HEK293 (cell line): ENCODE measurements around the gene SMIM44.
A peak's percentile ranks its signal among the peaks of the same experiment; 100 is the strongest.

Source experiments
- CTCF ChIA-PET: fragments of 350-600 bp; formaldehyde crosslinking; extraction: SDS; loops from one replicate; lab custom pipeline; 2021; ENCODE audit warnings: antibody characterized with exemption; lab: Yijun Ruan, JAX
- POLR2A ChIA-PET: fragments of 300-600 bp; formaldehyde crosslinking; extraction: SDS; loops from one replicate; lab custom pipeline; 2020; ENCODE audit warnings: antibody characterized with exemption, inconsistent platforms; lab: Yijun Ruan, JAX
- H3K27ac ChIP-seq: fragments of 200-500 bp; sonication (Bioruptor generic); 2 replicates; pipeline ENCODE4 v1.5.1; 2014; ENCODE audit warnings: low read depth, low read length, control low read depth, inconsistent platforms; ENCODE audit errors: extremely low read depth
- H3K36me3 ChIP-seq, 2 experiments: fragments of 200-500 bp in 1 of 2; sonication (Bioruptor generic) in 1 of 2; 1 replicate in 1 of 2; 2 replicates in 1 of 2; pipeline ENCODE4 v1.5.1; 2014 to 2017; ENCODE audit warnings: inconsistent platforms in 2 of 2, low read length in 2 of 2; ENCODE audit not compliant: control insufficient read depth in 2 of 2, insufficient read depth in 1 of 2
- H3K4me1 ChIP-seq: fragments of 200-500 bp; sonication (Bioruptor generic); 2 replicates; pipeline ENCODE4 v1.5.1; 2014; ENCODE audit warnings: mild to moderate bottlenecking, low read length, inconsistent platforms; ENCODE audit not compliant: control insufficient read depth, insufficient read depth
- H3K4me3 ChIP-seq: 2 replicates; pipeline ENCODE4 v1.5.1; 2011; ENCODE audit warnings: low read depth, mild to moderate bottlenecking, control low read depth, low read length, moderate library complexity
- H3K9me3 ChIP-seq: fragments of 200-500 bp; sonication (Bioruptor generic); 2 replicates; pipeline ENCODE4 v1.5.1; 2014; ENCODE audit warnings: low read depth, low read length, inconsistent platforms; ENCODE audit not compliant: control insufficient read depth, insufficient read depth
- ELK4 ChIP-seq: IDR thresholded peaks from 2 replicates; pipeline ENCODE4 v1.6.1; 2011; ENCODE audit warnings: mild to moderate bottlenecking, low read depth, low read length, borderline replicate concordance
- GFI1B ChIP-seq: fragments of 450-650 bp; formaldehyde crosslinking; IDR thresholded peaks from 2 replicates; pipeline ENCODE4 v1.5.1; 2016; ENCODE audit warnings: missing biosample characterization, missing genetic modification characterization
- GLI2 ChIP-seq: fragments of 450-650 bp; formaldehyde crosslinking; IDR thresholded peaks from 2 replicates; pipeline ENCODE4; 2017; ENCODE audit warnings: missing biosample characterization, missing genetic modification characterization, low read depth, borderline replicate concordance
- GLIS2 ChIP-seq: fragments of 450-650 bp; formaldehyde crosslinking; IDR thresholded peaks from 2 replicates; pipeline ENCODE4 v1.5.1; 2016; ENCODE audit warnings: missing biosample characterization, missing genetic modification characterization
- HIC1 ChIP-seq: fragments of 450-650 bp; formaldehyde crosslinking; IDR thresholded peaks from 2 replicates; pipeline ENCODE4 v1.5.1; 2016; ENCODE audit warnings: missing biosample characterization, missing genetic modification characterization
- HOXC10 ChIP-seq: sonication (generic); formaldehyde crosslinking; IDR thresholded peaks from 2 replicates; pipeline ENCODE4 v1.8.1; 2023; ENCODE audit warnings: mild to moderate bottlenecking, missing genetic modification reagents
- PRDM10 ChIP-seq: fragments of 450-650 bp; formaldehyde crosslinking; IDR thresholded peaks from 2 replicates; pipeline ENCODE4 v1.5.1; 2016; ENCODE audit warnings: missing biosample characterization, missing genetic modification characterization
- SCRT1 ChIP-seq: fragments of 450-650 bp; formaldehyde crosslinking; IDR thresholded peaks from 2 replicates; pipeline ENCODE4 v1.5.1; 2016; ENCODE audit warnings: missing biosample characterization, missing genetic modification characterization, borderline replicate concordance
- SCRT2 ChIP-seq: fragments of 450-650 bp; formaldehyde crosslinking; IDR thresholded peaks from 2 replicates; pipeline ENCODE4 v1.5.1; 2016; ENCODE audit warnings: missing biosample characterization, missing genetic modification characterization
- TSHZ1 ChIP-seq: fragments of 450-650 bp; formaldehyde crosslinking; IDR thresholded peaks from 2 replicates; pipeline ENCODE4 v1.5.1; 2016; ENCODE audit warnings: missing biosample characterization, missing genetic modification characterization, borderline replicate concordance
- YY2 ChIP-seq: fragments of 450-650 bp; formaldehyde crosslinking; IDR thresholded peaks from 2 replicates; pipeline ENCODE4 v1.5.1; 2016; ENCODE audit warnings: missing biosample characterization, missing genetic modification characterization
- ZFP3 ChIP-seq: fragments of 450-650 bp; formaldehyde crosslinking; IDR thresholded peaks from 2 replicates; pipeline ENCODE4 v1.5.1; 2016; ENCODE audit warnings: low read depth, missing biosample characterization, missing genetic modification characterization
- ZNF133 ChIP-seq: fragments of 450-650 bp; formaldehyde crosslinking; IDR thresholded peaks from 2 replicates; pipeline ENCODE4 v1.5.1; 2016; ENCODE audit warnings: missing biosample characterization, missing genetic modification characterization
- ZNF169 ChIP-seq: fragments of 450-650 bp; formaldehyde crosslinking; IDR thresholded peaks from 2 replicates; pipeline ENCODE4 v1.5.1; 2016; ENCODE audit warnings: missing biosample characterization, missing genetic modification characterization
- ZNF2 ChIP-seq: fragments of 450-650 bp; formaldehyde crosslinking; IDR thresholded peaks from 2 replicates; pipeline ENCODE4 v1.5.1; 2016; ENCODE audit warnings: missing biosample characterization, missing genetic modification characterization
- ZNF654 ChIP-seq: fragments of 450-650 bp; formaldehyde crosslinking; IDR thresholded peaks from 2 replicates; pipeline ENCODE4 v1.5.1; 2016; ENCODE audit warnings: low read depth, missing biosample characterization, missing genetic modification characterization
- ZNF792 ChIP-seq: fragments of 450-650 bp; formaldehyde crosslinking; IDR thresholded peaks from 2 replicates; pipeline ENCODE4 v1.5.1; 2016; ENCODE audit warnings: missing biosample characterization, missing genetic modification characterization
- ZSCAN4 ChIP-seq: fragments of 450-650 bp; formaldehyde crosslinking; IDR thresholded peaks from 2 replicates; pipeline ENCODE4 v1.5.1; 2017; ENCODE audit warnings: missing biosample characterization, missing genetic modification characterization

SMIM44 gene

GRCh38 chr19:3470500-3471128 lies 12.6 kb downstream of the SMIM44 start (continued):
- TF ChIP-seq HIC1, result no peak
- no peak for TF ChIP-seq ELK4
- peak; percentile 56 for TF ChIP-seq SCRT2 (tag by site-specific recombination)
- peak; percentile 36; the same call in 1 of the 2 replicates for TF ChIP-seq SCRT1

GRCh38 chr19:3469638-3470499 lies 13.4 kb downstream of the SMIM44 start:
- CTCF ChIA-PET, result interaction anchor here (0.7 to 6.4 kb wide), 9 partner anchors 13 to 164 kb away, joined by 3 to 107 read pairs (median 4); partner anchors contain the start of genes SMIM24 and SMIM44
- no peak overlapping the region for H3K4me3 ChIP-seq
- H3K27ac ChIP-seq, result no peak overlapping the region
- no peaks in the 10 kb centered on the region for H3K4me1 ChIP-seq
- H3K9me3 ChIP-seq, result no peaks in the 10 kb centered on the region
- H3K36me3 ChIP-seq, result no peaks in the 10 kb centered on the region
- POLR2A ChIA-PET, result no interaction called here
- TF ChIP-seq ZNF654 (0 out of 2 replicates have a peak, but pooled peaks have one; percentile 23), ZSCAN4 (tag by site-specific recombination) (no peak), ZNF133 (no peak), GLIS2 (tag by site-specific recombination) (peak; percentile 41; the same call in 1 of the 2 replicates), ZNF169 (tag by site-specific recombination) (no peak), ZNF792 (tag by site-specific recombination) (peak; percentile 91; the same call in 1 of the 2 replicates), PRDM10 (tag by site-specific recombination) (peak; percentile 80)

- H3K27ac ChIP-seq, result no peak overlapping the region
- POLR2A ChIA-PET, result no interaction called here
- H3K4me1 ChIP-seq, result no peaks in the 10 kb centered on the region
- CTCF ChIA-PET, result interaction anchor here (5.9 kb wide), 1 partner anchor 14 kb away, joined by 62 read pairs; the partner anchor contains the start of genes SMIM24 and SMIM44
- H3K4me3 ChIP-seq, result no peak overlapping the region
- H3K36me3 ChIP-seq, result no peaks in the 10 kb centered on the region
- no peaks in the 10 kb centered on the region for H3K9me3 ChIP-seq
- TF ChIP-seq HOXC10 (CRISPR knock-in tag) (no peak), GLI2 (tag by site-specific recombination) (no peak), ZNF2 (tag by site-specific recombination) (no peak), YY2 (tag by site-specific recombination) (no peak), GFI1B (tag by site-specific recombination) (no peak), ZFP3 (no peak), TSHZ1 (tag by site-specific recombination) (no peak)
These were observed 15.0 kb downstream of the SMIM44 start for GRCh38 chr19:3468211-3468610.
